ENCODE measurements around the gene MYO3B. TPM values are rescaled to one million over a fixed set of nuclear protein-coding genes. Genes with fewer than 3 reads are reported as not detected.

Gene MYO3B
- total RNA-seq, 4 donors from 2014 or later, result 0.48 TPM; not detected in 3

- no peak for DNase-seq
- intact Hi-C loops (cut with DNase I; ENCODE audit: low total_unique reads), result no loop called here
- no peak overlapping the region for H3K4me3 ChIP-seq
- WGBS, 2 donors (ENCODE audit: low coverage in 1 of 2), result 78 to 79% methylated on average over 4 of the region's 4 CpGs
- no peak overlapping the region for H3K27ac ChIP-seq
- peaks cover 9% of the 10 kb centered on the region for H3K27me3 ChIP-seq
- no peaks in the 10 kb centered on the region for H3K4me1 ChIP-seq
- no peak for TF ChIP-seq POLR2AphosphoS5 (IDR thresholded peaks at IDR 0.05)
- no peak for TF ChIP-seq POLR2A (IDR thresholded peaks at IDR 0.05)
- no peak for TF ChIP-seq EP300 (IDR thresholded peaks at IDR 0.05; ENCODE audit: low read depth)
- no peak for TF ChIP-seq CTCF (IDR thresholded peaks at IDR 0.05)
- H3K36me3 ChIP-seq, result no peaks in the 10 kb centered on the region
- H3K9me3 ChIP-seq, result no peaks in the 10 kb centered on the region
- in situ Hi-C loops (cut with MboI; ENCODE audit: low pct_ligation_motif_present in 1 of 4, low pct_unique_long_range_greater_than_20kb in 1 of 4, low sequenced_read_pairs in 3 of 4), result loop anchor here in 2 of 4 donors (25.0 kb wide), 2 partner anchors 111 to 289 kb away; partner anchors contain the start of gene GAD1 (in 1 of the 2)
Observed at GRCh38 chr2:170701011-170701410, 523.1 kb downstream of the MYO3B start.

GRCh38 chr2:170703776-170704476 is 526.0 kb downstream of the MYO3B start:
- no peaks in the 10 kb centered on the region for H3K9me3 ChIP-seq
- no peak for DNase-seq
- WGBS, 2 donors (ENCODE audit: low coverage in 1 of 2), result 85 to 93% methylated on average over 3 to 4 of the region's 4 CpGs
- in situ Hi-C loops (cut with MboI; ENCODE audit: low pct_ligation_motif_present in 1 of 4, low pct_unique_long_range_greater_than_20kb in 1 of 4, low sequenced_read_pairs in 3 of 4), result loop anchor here in 2 of 4 donors (25.0 kb wide), 2 partner anchors 108 to 292 kb away; partner anchors contain the start of gene GAD1 (in 1 of the 2)
- intact Hi-C loops (cut with DNase I; ENCODE audit: low total_unique reads), result no loop called here
- H3K27me3 ChIP-seq, result peaks cover 31% of the 10 kb centered on the region
- H3K4me1 ChIP-seq, result no peaks in the 10 kb centered on the region
- H3K4me3 ChIP-seq, result no peak overlapping the region
- no peak overlapping the region for H3K27ac ChIP-seq
- TF ChIP-seq CTCF (IDR thresholded peaks at IDR 0.05), result no peak
- TF ChIP-seq POLR2AphosphoS5 (IDR thresholded peaks at IDR 0.05), result no peak
- no peak for TF ChIP-seq POLR2A (IDR thresholded peaks at IDR 0.05)
- no peak for TF ChIP-seq EP300 (IDR thresholded peaks at IDR 0.05; ENCODE audit: low read depth)
- H3K36me3 ChIP-seq, result no peaks in the 10 kb centered on the region

Small RNAs within 50 kb of the gene (small RNA-seq; reads per million reads assigned to genes)
- 0 reads per million in 4 donors for gene RF02271
